ENCODE measurements around the gene DNAH17.

DNA sequence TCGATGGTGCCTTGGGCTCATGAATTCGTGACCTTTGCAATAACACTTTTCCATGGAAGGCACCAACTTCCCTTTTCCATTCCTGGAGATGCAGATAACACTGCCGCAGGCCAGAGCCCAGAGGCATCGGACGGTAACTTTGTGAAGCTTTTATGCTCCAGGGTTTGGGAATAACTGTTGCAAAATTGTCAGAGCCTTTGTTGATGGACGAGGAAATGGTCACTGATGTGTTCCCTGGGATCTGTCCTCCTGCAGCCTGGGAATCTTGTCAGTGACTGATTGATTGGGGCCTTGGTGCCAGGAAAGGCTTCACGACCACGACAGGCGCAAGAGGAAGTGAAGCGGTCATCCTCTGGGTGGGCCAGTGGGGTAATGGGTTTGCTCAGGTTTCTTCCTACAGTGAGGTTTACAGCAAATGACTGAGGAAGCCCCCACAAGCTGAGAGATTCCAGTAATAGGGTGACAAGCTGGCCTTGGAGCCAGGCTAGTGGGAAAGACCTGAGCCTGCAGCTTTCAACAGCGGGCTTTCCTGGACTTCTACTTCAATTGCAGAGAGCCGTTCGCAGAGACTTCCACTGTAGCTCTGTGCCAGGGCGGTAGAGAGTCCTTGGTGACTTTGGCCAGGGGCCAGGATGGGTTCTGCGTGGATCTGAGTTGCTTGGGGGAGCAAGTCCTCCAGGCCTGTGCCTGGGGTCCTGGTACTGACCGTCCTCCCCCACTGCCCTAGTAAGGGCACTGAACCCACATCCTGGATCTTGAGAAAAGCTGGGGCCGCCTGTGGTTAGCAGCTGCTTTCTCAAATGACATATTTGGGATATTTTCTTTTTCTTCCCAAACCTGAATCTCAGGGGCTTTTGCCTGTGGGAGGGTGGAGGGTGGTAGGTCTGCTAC, 161.1 kb downstream of the DNAH17 start:
- no peak for TF ChIP-seq CTCF (IDR thresholded peaks at IDR 0.05)
- TF ChIP-seq POLR2AphosphoS5 (IDR thresholded peaks at IDR 0.05; ENCODE audit: insufficient read depth in 1 of 2, low read depth in 1 of 2), result no peak
- TF ChIP-seq POLR2A (IDR thresholded peaks at IDR 0.05), result no peak

Measured in vagina (tissue), 2 donors.